Activated B cell treated with CpG ODN at 0.5 μM for 24 hours (primary cell): ENCODE results near the gene FAM53A. TPM values are rescaled to one million over a fixed set of nuclear protein-coding genes. Genes with fewer than 3 reads are reported as not detected.

ENCODE experiments used
- ATAC-seq: fragments of 200-7000 bp; cut with Tn5 transposase; one replicate; pipeline ENCODE4 v1.10.0; 2021; ENCODE audit warnings: low read depth, mild to moderate bottlenecking, moderate library complexity
- CTCF ChIA-PET: fragments of 350-600 bp; sonication (Branson Sonifier 250); formaldehyde crosslinking; loops from one replicate; lab custom pipeline; 2021; ENCODE audit warnings: antibody characterized with exemption; lab: Charles Lee
- POLR2A ChIA-PET: fragments of 350-600 bp; sonication (Branson Sonifier 250); formaldehyde crosslinking; loops from one replicate; lab custom pipeline; 2021; ENCODE audit warnings: antibody characterized with exemption; lab: Charles Lee
- DNase-seq: peaks from one replicate; pipeline ENCODE4 v3.0.0; 2022
- H3K27ac Mint-ChIP-seq: one replicate; pipeline ENCODE4 v1.8.0; 2020; ENCODE audit warnings: mixed read lengths
- H3K27me3 Mint-ChIP-seq: one replicate; pipeline ENCODE4 v1.8.0; 2021; ENCODE audit warnings: mixed read lengths
- H3K36me3 Mint-ChIP-seq: one replicate; pipeline ENCODE4 v1.8.0; 2021; ENCODE audit warnings: low read depth, mixed read lengths
- H3K4me1 Mint-ChIP-seq: one replicate; pipeline ENCODE4 v1.8.0; 2021; ENCODE audit warnings: mixed read lengths
- H3K4me3 Mint-ChIP-seq: one replicate; pipeline ENCODE4 v1.8.0; 2020; ENCODE audit warnings: mild to moderate bottlenecking, mixed read lengths
- H3K9me3 Mint-ChIP-seq: one replicate; pipeline ENCODE4 v1.8.0; 2020; ENCODE audit warnings: mixed read lengths
- intact Hi-C: fragments of 100-400 bp; cut with micrococcal nuclease; formaldehyde crosslinking; loops from one replicate; pipeline ENCODE4 v1.15.1; 2024
- total RNA-seq: library from RNA; stranded (reverse); gene quantifications from 2 replicates; pipeline ENCODE4 v1.2.3, GENCODE V29; 2022
- TF ChIP-seq, protein P1 (sequence below): fragments of 200-600 bp; IDR thresholded peaks from one replicate; pipeline ENCODE4 v1.8.0; 2022; ENCODE audit warnings: antibody characterized with exemption, mild to moderate bottlenecking

Gene FAM53A
- total RNA-seq, 1 donor from 2014 or later = 1.2 TPM

DNA sequence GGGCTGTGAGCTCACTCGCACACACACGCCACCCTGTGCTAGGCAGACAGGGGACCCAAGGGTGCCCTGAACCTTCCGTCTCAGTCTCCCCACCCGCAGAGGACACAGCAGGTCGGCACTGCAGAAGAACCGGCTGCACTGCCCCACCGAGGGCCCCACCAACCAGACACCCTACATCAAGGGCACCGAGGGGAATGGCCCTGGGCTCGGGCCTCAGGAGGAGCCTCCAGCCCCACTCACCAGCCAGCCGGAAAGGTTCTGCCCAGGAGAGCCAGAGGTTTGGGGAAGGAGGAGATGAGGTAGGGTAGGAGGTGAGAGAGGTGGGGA, 45.9 kb downstream of the FAM53A start:
- DNase-seq (no peak), ATAC-seq (no peak)
- Mint-ChIP-seq H3K27ac (no peak overlapping the region), H3K9me3 (no peaks in the 10 kb centered on the region), H3K4me3 (no peak overlapping the region), H3K27me3 (no peaks in the 10 kb centered on the region), H3K36me3 (no peaks in the 10 kb centered on the region), H3K4me1 (no peaks in the 10 kb centered on the region)
- intact Hi-C loops = no loop called here
- CTCF ChIA-PET = no interaction called here
- TF ChIP-seq, protein P1, sequence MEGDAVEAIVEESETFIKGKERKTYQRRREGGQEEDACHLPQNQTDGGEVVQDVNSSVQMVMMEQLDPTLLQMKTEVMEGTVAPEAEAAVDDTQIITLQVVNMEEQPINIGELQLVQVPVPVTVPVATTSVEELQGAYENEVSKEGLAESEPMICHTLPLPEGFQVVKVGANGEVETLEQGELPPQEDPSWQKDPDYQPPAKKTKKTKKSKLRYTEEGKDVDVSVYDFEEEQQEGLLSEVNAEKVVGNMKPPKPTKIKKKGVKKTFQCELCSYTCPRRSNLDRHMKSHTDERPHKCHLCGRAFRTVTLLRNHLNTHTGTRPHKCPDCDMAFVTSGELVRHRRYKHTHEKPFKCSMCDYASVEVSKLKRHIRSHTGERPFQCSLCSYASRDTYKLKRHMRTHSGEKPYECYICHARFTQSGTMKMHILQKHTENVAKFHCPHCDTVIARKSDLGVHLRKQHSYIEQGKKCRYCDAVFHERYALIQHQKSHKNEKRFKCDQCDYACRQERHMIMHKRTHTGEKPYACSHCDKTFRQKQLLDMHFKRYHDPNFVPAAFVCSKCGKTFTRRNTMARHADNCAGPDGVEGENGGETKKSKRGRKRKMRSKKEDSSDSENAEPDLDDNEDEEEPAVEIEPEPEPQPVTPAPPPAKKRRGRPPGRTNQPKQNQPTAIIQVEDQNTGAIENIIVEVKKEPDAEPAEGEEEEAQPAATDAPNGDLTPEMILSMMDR = no peak
- POLR2A ChIA-PET = no interaction called here

DNA sequence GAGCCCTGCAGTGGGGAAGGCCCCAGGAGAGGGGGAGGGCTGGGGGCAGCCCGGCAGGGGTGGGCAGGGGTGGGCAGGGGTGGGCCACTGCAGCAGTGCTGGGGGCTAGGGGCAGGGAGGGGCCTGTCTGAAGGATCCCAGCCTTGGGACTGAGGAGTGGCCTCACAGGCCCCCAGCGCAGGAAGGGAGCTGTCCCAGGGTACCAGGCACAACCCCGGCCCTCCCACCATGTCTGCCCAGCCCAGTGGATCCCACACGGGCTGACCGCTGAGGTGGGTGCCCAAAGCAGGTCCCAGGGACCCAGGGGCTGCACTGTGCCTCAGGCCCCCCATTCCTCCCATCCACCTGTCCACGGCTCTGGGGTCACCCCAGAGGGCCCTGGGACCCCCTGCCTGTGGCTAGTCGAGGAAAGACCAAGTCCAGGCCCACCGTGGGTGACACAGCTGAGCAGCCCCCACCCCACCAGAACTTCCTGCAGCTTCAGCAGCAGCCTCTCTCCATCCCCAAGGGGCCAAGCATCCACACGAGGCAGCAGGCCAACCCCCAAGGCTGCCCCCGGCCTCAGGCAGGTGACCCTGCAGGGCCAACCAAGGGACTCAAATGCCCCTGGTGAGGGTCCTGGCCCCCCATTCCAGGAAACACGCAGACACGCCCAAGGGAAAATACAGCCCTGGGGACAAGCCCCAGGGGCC, 46.4 kb downstream of the FAM53A start:
- intact Hi-C loops = no loop called here
- TF ChIP-seq, protein P1 = no peak
- no peaks in the 10 kb centered on the region for H3K9me3 Mint-ChIP-seq
- no peaks in the 10 kb centered on the region for H3K36me3 Mint-ChIP-seq
- ATAC-seq (no peak), DNase-seq (no peak)
- H3K4me3 Mint-ChIP-seq = no peak overlapping the region
- no peak overlapping the region for H3K27ac Mint-ChIP-seq
- H3K27me3 Mint-ChIP-seq = no peaks in the 10 kb centered on the region
- ChIA-PET CTCF (no interaction called here), POLR2A (no interaction called here)
- H3K4me1 Mint-ChIP-seq = no peaks in the 10 kb centered on the region

DNA sequence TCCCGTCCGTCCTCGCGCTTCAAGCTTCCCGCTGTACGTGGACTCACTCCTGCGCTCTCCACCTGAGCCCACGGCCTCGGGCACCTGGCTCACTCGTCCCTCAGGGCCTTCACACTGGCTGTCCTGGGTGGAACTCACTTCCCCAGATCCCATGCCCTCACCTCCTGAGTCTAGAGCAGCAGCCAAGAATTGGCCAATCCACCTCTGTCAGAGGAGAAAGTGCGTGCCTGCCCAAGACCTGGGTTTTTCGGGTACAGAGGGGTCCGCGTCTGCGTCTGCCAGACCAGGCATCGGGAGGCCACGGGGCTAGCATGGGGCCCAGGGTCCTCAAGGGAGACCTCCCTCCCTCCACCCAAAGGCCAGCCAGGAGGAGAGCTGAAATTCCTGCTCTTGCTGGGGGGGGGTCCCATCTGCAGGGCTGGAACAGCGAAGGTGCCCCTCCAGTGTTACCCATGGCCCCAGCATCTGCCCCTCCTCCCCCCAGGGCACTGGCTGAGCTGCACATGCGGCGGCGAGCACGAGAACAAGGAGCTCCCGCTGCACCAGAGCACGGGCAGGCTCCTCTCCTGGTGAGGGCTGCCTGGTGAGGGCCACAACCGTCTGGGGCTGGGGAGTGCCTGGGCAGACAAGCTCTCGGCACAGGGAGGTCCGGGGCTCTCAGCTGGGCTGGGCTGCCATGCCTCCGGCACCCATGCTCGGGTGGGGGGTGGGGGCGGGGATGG, 47.5 kb downstream of the FAM53A start:
- intact Hi-C loops = no loop called here
- Mint-ChIP-seq H3K27me3 (no peaks in the 10 kb centered on the region), H3K4me1 (no peaks in the 10 kb centered on the region), H3K4me3 (no peak overlapping the region), H3K9me3 (no peaks in the 10 kb centered on the region), H3K36me3 (no peaks in the 10 kb centered on the region), H3K27ac (no peak overlapping the region)
- DNase-seq (no peak), ATAC-seq (no peak)
- ChIA-PET POLR2A (no interaction called here), CTCF (no interaction called here)
- TF ChIP-seq, protein P1 = no peak

DNA sequence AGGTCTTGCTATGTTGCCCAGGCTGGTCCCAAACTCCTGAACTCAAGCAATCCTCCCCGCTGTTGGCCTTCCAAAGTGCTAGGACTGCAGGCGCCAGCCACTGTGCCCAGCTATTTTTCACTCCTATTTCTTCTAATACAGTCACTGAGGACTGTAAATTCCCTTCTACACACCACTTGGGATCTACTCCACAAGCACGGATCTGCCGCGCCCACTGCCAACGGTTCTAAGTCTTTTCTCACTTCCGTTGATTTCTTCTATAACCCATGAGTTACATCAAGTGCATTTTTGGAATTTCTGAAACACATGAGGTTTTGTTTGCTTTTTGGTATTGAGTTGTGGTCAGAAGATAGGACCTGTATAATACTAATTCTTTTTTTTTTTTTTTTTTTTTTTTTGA, 48.6 kb downstream of the FAM53A start:
- intact Hi-C loops = no loop called here
- CTCF ChIA-PET = no interaction called here
- H3K4me3 Mint-ChIP-seq = no peak overlapping the region
- no peak overlapping the region for H3K27ac Mint-ChIP-seq
- ATAC-seq (no peak), DNase-seq (no peak)
- no peaks in the 10 kb centered on the region for H3K36me3 Mint-ChIP-seq
- TF ChIP-seq, protein P1 = no peak
- no peaks in the 10 kb centered on the region for H3K4me1 Mint-ChIP-seq
- no peaks in the 10 kb centered on the region for H3K9me3 Mint-ChIP-seq
- POLR2A ChIA-PET = interaction anchor here (0.7 kb wide), 1 partner anchor 94 kb away, joined by 3 read pairs; no protein-coding TSS in a partner anchor
- H3K27me3 Mint-ChIP-seq = no peaks in the 10 kb centered on the region

DNA sequence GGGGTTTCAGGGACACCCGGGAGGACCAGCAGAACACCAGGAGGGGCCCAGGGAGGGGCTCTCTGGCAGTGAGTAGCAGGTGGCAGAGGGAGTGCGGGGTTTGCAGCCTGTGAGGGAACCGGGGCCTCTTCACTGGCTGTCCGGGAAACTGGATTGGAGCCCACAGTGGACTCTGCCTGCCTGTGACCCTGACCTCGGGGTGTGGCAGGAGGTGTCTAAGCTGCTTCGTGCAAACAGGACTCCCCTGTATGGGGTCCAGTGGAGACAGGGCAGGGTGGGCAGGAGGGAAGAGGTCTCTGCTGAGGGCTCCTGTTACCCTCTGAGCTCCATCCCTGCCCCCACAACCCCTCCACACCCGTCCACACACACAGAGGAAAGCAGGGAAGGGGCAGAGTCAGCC, 50.1 kb downstream of the FAM53A start:
- TF ChIP-seq, protein P1 = no peak
- no peaks in the 10 kb centered on the region for H3K9me3 Mint-ChIP-seq
- POLR2A ChIA-PET = no interaction called here

More for the DNA sequence above, 50.1 kb downstream of the FAM53A start:
- no peak for ATAC-seq
- Mint-ChIP-seq H3K27me3 (no peaks in the 10 kb centered on the region), H3K4me1 (no peaks in the 10 kb centered on the region), H3K36me3 (no peaks in the 10 kb centered on the region), H3K4me3 (no peak overlapping the region), H3K27ac (no peak overlapping the region)
- intact Hi-C loops = no loop called here
- CTCF ChIA-PET = no interaction called here
- no peak for DNase-seq
